Embryonic facial prominence (tissue), 1 donor: ENCODE results near the gene FAM222B.
"Not testable (repeated sequence)": the region's sequence is repeated elsewhere in the genome, so short reads cannot be mapped to it uniquely, and the experiment has no call there.

ENCODE experiments used
- DNase-seq: peaks from one replicate; pipeline ENCODE4 v3.0.0-alpha.2; 2016; ENCODE audit errors: extremely low spot score

FAM222B gene

DNA sequence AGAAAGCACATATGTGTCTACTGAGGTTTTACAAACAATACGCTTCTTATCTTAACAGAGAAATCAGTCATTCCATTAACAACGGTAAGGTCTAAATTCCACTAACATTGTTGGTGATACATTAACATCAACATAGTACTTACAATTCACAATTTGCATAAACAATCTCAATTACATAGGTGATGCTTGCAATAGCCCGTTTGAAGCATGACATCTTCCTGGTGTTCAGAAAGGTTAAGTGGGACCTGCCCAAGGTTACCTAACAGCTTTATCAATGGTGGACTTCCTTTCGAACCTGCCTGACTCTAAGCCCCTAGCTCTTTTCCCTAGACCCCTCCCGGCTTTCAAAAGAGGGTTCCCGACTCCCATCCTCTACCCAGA is 699 bp downstream of the FAM222B start:
- no peak for DNase-seq

- DNase-seq: no peak
Measured at GRCh38 chr17:28839221-28839620, 3.4 kb downstream of the FAM222B start.

- not testable (repeated sequence) for DNase-seq
Measured at GRCh38 chr17:28836541-28836940, 6.0 kb downstream of the FAM222B start.

DNA sequence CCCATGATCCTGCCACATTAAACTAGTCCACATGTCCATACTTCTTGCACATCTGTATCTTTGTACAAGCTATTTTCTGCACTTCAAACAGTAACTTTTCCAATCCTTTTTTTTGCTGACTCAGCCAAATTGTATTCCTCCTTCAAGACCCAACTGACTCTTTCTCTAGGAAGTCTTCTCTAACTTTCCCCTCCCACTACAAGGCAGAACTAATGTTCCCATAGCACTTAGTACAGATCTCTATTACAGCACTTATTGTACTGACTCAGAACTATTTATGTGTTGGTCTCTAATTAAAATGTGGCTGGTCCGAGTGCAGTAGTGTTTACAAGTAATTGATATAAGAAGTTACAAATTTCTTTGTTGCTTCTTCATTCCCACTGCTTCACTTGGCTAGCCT is 8.2 kb downstream of the FAM222B start:
- no peak for DNase-seq

GRCh38 chr17:28828294-28829040 is 14.1 kb downstream of the FAM222B start:
- DNase-seq: no peak

GRCh38 chr17:28827672-28828071 is 14.9 kb downstream of the FAM222B start:
- no peak for DNase-seq

DNA sequence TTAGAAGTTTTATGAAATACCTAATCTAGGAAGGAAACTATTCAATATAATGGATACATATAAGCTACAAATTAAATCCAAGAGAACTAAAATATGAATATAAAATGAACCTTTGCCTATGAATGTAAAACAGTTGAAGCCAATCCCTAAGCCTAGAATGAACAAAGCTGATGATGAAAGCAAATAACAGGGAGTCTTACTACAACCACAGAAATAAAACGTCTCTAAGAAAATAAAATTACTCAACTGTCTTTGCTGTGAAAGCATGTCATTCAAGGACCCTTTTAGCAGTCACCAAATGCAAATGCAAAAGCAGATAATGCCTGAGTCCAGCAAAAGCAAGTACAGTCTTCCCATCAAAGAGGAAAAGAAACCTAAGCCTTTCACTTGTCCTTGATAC is 23.0 kb downstream of the FAM222B start:
- DNase-seq: no peak

- DNase-seq: no peak
Measured at GRCh38 chr17:28818819-28819221, 23.8 kb downstream of the FAM222B start.

DNA sequence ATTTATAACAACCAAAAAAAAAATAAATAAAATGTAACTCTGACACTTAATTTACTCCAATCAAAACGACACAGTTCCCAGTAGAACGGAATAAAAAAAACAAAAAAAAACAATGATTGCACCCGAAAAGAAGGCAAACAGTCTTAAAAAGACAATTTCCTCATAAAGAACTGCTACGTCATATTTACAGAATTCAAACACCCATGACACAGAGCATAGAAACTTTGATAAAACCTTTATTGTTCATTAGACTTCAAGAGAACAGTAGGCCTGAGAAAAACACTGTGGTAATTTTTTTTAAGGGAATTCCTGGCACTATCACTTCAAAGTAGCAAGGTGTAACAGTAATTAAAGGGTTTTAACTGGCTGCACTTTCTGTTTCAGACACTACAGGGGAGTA is 26.1 kb downstream of the FAM222B start:
- no peak for DNase-seq

GRCh38 chr17:28812748-28813377 is 29.7 kb downstream of the FAM222B start:
- DNase-seq: peak; percentile 37

- peak; percentile 90 for DNase-seq
Measured at GRCh38 chr17:28812091-28812747, 30.4 kb downstream of the FAM222B start.

GRCh38 chr17:28811651-28812090 is 30.9 kb downstream of the FAM222B start:
- no peak for DNase-seq

DNA sequence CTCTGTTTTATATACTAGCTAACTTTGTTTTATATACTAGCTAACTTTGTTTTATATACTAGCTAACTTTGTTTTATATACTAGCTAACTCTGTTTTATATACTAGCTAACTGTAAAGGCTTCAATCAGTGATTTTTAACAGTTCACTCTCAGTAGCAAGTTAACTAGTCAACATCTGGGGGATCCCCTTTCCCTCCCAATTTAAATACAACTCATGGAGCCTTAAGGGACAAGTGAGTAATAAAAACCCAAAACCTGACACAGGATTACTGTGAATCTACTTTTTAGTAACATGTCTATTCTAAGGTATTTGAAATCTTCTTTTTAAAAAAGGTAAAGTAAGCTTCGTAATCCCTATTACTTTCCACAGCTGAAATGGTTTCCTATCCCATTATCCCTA is 32.2 kb downstream of the FAM222B start:
- no peak for DNase-seq

GRCh38 chr17:28807925-28808634 is 34.5 kb downstream of the FAM222B start:
- no peak for DNase-seq

DNA sequence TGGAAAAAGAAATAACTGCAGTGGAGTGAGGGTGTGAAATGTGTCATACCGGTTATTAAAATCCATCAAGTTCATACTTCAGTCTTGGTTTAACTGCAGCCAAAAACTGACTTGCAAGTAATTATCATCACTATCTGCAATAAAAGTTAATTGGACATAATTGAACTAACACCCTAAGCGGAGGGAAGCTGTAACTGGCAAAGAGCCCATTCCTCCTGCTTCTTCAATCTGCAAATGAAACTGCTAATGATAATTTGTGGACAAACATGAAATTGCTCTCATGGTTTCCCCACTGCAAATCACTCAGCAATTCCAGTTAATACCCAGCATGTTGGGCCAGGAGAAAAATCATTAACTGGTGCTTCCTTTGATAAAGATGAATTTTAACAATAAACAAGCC is 46.5 kb downstream of the FAM222B start:
- no peak for DNase-seq

- not testable (repeated sequence) for DNase-seq
Measured at GRCh38 chr17:28794846-28795441, 47.6 kb downstream of the FAM222B start.

- no peak for DNase-seq
Measured at GRCh38 chr17:28792877-28793661, 49.5 kb downstream of the FAM222B start.

DNA sequence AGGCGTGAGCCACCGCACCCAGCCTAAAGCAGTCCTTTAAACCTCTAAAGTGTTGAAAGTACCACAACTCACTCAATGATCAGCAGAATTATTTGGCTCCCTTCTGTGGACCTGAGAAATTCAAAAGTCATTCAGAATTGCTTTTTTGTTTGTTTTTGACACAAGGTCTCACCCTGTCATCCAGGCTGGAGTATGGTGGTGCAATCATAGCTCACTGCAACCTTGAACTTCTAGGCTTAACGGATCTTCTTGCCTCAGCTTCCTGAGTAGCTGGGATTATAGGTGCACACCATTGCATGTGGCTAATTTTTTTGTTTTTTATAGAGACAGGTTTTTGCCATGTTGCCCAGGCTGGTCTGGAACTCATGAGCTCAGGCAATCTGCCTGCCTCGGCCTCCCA is 54.5 kb downstream of the FAM222B start:
- no peak for DNase-seq

- DNase-seq: no peak
Measured at GRCh38 chr17:28783161-28783560, 59.4 kb downstream of the FAM222B start.

DNA sequence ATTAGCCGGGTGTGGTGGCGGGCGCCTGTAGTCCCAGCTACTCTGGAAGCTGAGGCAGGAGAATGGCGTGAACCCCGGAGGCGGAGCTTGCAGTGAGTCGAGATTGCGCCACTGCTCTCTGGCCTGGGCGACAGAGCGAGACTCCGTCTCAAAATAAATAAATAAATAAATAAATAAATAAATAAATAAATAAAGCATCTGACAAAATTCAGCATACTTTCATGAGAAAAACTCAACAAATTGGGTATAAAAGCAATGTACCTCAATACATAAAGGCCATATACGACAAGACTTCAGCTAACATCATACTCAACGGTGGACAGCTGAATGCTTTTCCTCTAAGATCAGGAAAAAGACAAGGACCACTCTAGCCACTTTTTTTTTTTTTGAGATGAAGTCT is 63.0 kb downstream of the FAM222B start:
- not testable (repeated sequence) for DNase-seq

DNA sequence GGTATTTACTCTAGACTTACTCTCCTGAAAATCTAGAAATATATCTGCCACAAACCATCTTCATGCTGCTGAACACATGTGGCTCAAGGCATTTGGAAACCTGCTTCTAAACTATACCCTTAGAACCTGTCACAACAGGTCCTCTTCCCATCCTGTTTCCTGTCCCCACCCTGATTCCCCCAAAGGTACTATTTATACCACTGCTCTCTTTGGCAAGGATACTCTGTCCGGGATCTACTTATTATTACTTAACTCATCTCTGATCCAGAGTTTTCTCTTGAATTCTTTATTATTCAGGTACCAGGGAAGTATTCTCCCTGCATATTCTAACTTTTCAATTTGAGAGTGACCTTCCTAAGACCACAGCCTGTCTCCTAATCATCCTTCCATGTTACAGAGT is 65.4 kb downstream of the FAM222B start:
- DNase-seq: no peak
